WTC11 (cell line): ENCODE data around the gene IL34. TPM values are rescaled to one million over a fixed set of nuclear protein-coding genes. Genes with fewer than 3 reads are reported as not detected.
A peak's percentile ranks its signal among the peaks of the same experiment; 100 is the strongest.

Experiments used
- ATAC-seq: fragments of 200-7000 bp; cut with Tn5 transposase; 2 replicates; pipeline ENCODE4 v1.10.0; 2021; ENCODE audit warnings: mild to moderate bottlenecking, moderate library complexity
- CTCF ChIA-PET: fragments of 300-600 bp; sonication (Branson Sonifier 250); formaldehyde crosslinking; loops from one replicate; lab custom pipeline; 2021; ENCODE audit warnings: antibody characterized with exemption; lab: Charles Lee
- POLR2A ChIA-PET: fragments of 350-600 bp; sonication (Branson Sonifier 250); formaldehyde crosslinking; loops from one replicate; lab custom pipeline; 2021; ENCODE audit warnings: antibody characterized with exemption; lab: Charles Lee
- DNase-seq: peaks from one replicate; pipeline ENCODE4 v3.0.0; 2021; ENCODE audit warnings: low spot score
- H3K27ac Mint-ChIP-seq: 2 replicates; pipeline ENCODE4 v1.8.0; 2021; ENCODE audit warnings: mixed read lengths
- H3K27me3 Mint-ChIP-seq: 2 replicates; pipeline ENCODE4 v1.8.0; 2021; ENCODE audit warnings: low read depth, mild to moderate bottlenecking, moderate library complexity, mixed read lengths
- H3K36me3 Mint-ChIP-seq: 2 replicates; pipeline ENCODE4 v1.8.0; 2021; ENCODE audit warnings: mixed read lengths
- H3K4me1 Mint-ChIP-seq: 2 replicates; pipeline ENCODE4 v1.8.0; 2022; ENCODE audit warnings: mixed read lengths
- H3K4me3 Mint-ChIP-seq: 2 replicates; pipeline ENCODE4 v1.8.0; 2021; ENCODE audit warnings: mild to moderate bottlenecking, moderate library complexity, mixed read lengths
- H3K9me3 Mint-ChIP-seq: 2 replicates; pipeline ENCODE4 v1.8.0; 2021; ENCODE audit warnings: mixed read lengths
- ATF1 ChIP-seq: sonication (generic); formaldehyde crosslinking; IDR thresholded peaks from 2 replicates; pipeline ENCODE4 v1.8.1; 2023; ENCODE audit warnings: mild to moderate bottlenecking, moderate library complexity, missing genetic modification reagents
- CBFB ChIP-seq: sonication (generic); formaldehyde crosslinking; IDR thresholded peaks from 2 replicates; pipeline ENCODE4 v1.8.1; 2022; ENCODE audit warnings: mild to moderate bottlenecking, low read depth, missing genetic modification reagents
- CREB1 ChIP-seq: sonication (generic); formaldehyde crosslinking; IDR thresholded peaks from 2 replicates; pipeline ENCODE4 v1.8.0; 2023; ENCODE audit warnings: mild to moderate bottlenecking, missing genetic modification reagents
- EMX1 ChIP-seq: fragments of 250-450 bp; sonication (Bioruptor Pico); IDR thresholded peaks from 2 replicates; pipeline ENCODE4 v1.8.0; 2021; ENCODE audit warnings: mild to moderate bottlenecking
- ESRRA ChIP-seq: sonication (generic); formaldehyde crosslinking; IDR thresholded peaks from 2 replicates; pipeline ENCODE4 v1.8.1; 2022; ENCODE audit warnings: mild to moderate bottlenecking, missing genetic modification reagents, borderline replicate concordance
- ETV6 ChIP-seq: sonication (generic); formaldehyde crosslinking; IDR thresholded peaks from 2 replicates; pipeline ENCODE4 v1.8.1; 2022; ENCODE audit warnings: mild to moderate bottlenecking, missing genetic modification reagents
- FOXJ3 ChIP-seq: sonication (generic); formaldehyde crosslinking; IDR thresholded peaks from 2 replicates; pipeline ENCODE4 v1.9.0; 2021; ENCODE audit warnings: missing genetic modification reagents, mild to moderate bottlenecking, borderline replicate concordance
- FOXK1 ChIP-seq: sonication (generic); formaldehyde crosslinking; IDR thresholded peaks from 2 replicates; pipeline ENCODE4 v1.8.0; 2022; ENCODE audit warnings: mild to moderate bottlenecking, moderate library complexity, missing genetic modification reagents
- FOXP1 ChIP-seq: sonication (generic); formaldehyde crosslinking; IDR thresholded peaks from 2 replicates; pipeline ENCODE4 v1.8.0; 2022; ENCODE audit warnings: missing genetic modification reagents, mild to moderate bottlenecking, moderate library complexity, borderline replicate concordance
- HMGA2 ChIP-seq: fragments of 250-450 bp; sonication (Bioruptor Pico); IDR thresholded peaks from 2 replicates; pipeline ENCODE4 v1.4.0; 2021; ENCODE audit warnings: mild to moderate bottlenecking, moderate library complexity
- JAZF1 ChIP-seq: fragments of 250-450 bp; sonication (Bioruptor Pico); IDR thresholded peaks from 2 replicates; pipeline ENCODE4 v1.9.0; 2021; ENCODE audit warnings: moderate library complexity, mild to moderate bottlenecking, inconsistent platforms
- MXD4 ChIP-seq: fragments of 250-450 bp; sonication (Bioruptor Pico); IDR thresholded peaks from 2 replicates; pipeline ENCODE4 v1.8.0; 2021; ENCODE audit warnings: mild to moderate bottlenecking, moderate library complexity, borderline replicate concordance
- NR2C2 ChIP-seq: sonication (generic); formaldehyde crosslinking; IDR thresholded peaks from 2 replicates; pipeline ENCODE4 v1.8.0; 2022; ENCODE audit warnings: mild to moderate bottlenecking, missing genetic modification reagents
- PRRX2 ChIP-seq: fragments of 250-450 bp; sonication (Bioruptor Pico); IDR thresholded peaks from 2 replicates; pipeline ENCODE4 v1.8.0; 2021; ENCODE audit warnings: mild to moderate bottlenecking
- RELA ChIP-seq: sonication (generic); formaldehyde crosslinking; IDR thresholded peaks from 2 replicates; pipeline ENCODE4 v1.8.1; 2022; ENCODE audit warnings: missing genetic modification reagents, mild to moderate bottlenecking, borderline replicate concordance
- SMAD4 ChIP-seq: sonication (generic); formaldehyde crosslinking; IDR thresholded peaks from 2 replicates; pipeline ENCODE4 v1.8.0; 2022; ENCODE audit warnings: mild to moderate bottlenecking, missing genetic modification reagents
- TCF7 ChIP-seq: sonication (generic); formaldehyde crosslinking; IDR thresholded peaks from 2 replicates; pipeline ENCODE4 v1.8.0; 2022; ENCODE audit warnings: mild to moderate bottlenecking, low read depth, missing genetic modification reagents, moderate library complexity
- TEAD1 ChIP-seq: sonication (generic); formaldehyde crosslinking; IDR thresholded peaks from 2 replicates; pipeline ENCODE4 v1.8.0; 2022; ENCODE audit warnings: mild to moderate bottlenecking, missing genetic modification reagents
- ZNF121 ChIP-seq: sonication (generic); formaldehyde crosslinking; IDR thresholded peaks from 2 replicates; pipeline ENCODE4 v1.8.0; 2023; ENCODE audit warnings: missing genetic modification reagents
- ZNF232 ChIP-seq: sonication (generic); formaldehyde crosslinking; IDR thresholded peaks from 2 replicates; pipeline ENCODE4 v1.8.0; 2022; ENCODE audit warnings: mild to moderate bottlenecking, missing genetic modification reagents
- ZNF263 ChIP-seq: sonication (generic); formaldehyde crosslinking; IDR thresholded peaks from 2 replicates; pipeline ENCODE4 v1.8.1; 2022; ENCODE audit warnings: low read depth, mild to moderate bottlenecking, moderate library complexity, missing genetic modification reagents
- ZNF671 ChIP-seq: fragments of 250-450 bp; sonication (Bioruptor Pico); IDR thresholded peaks from 2 replicates; pipeline ENCODE4 v1.8.0; 2021; ENCODE audit warnings: mild to moderate bottlenecking
- total RNA-seq: library from RNA; stranded (reverse); gene quantifications from 3 replicates; pipeline ENCODE4 v1.2.3, GENCODE V29; 2021
- TF ChIP-seq, protein P1 (sequence below): fragments of 250-450 bp; sonication (Bioruptor Pico); IDR thresholded peaks from 2 replicates; pipeline ENCODE4 v1.9.0; 2021; ENCODE audit warnings: mild to moderate bottlenecking
- TF ChIP-seq, protein P2 (sequence below): sonication (generic); formaldehyde crosslinking; IDR thresholded peaks from 2 replicates; pipeline ENCODE4 v1.8.1; 2022; ENCODE audit warnings: mild to moderate bottlenecking, missing genetic modification reagents, moderate library complexity, borderline replicate concordance
- TF ChIP-seq, protein P3 (sequence below): fragments of 250-450 bp; sonication (Bioruptor Pico); conservative IDR thresholded peaks from 2 replicates; pipeline ENCODE4 v1.9.0; 2021; ENCODE audit warnings: mild to moderate bottlenecking
- TF ChIP-seq, protein P4 (sequence below): sonication (generic); formaldehyde crosslinking; IDR thresholded peaks from 2 replicates; pipeline ENCODE4 v1.8.0; 2022; ENCODE audit warnings: mild to moderate bottlenecking, missing genetic modification reagents
- TF ChIP-seq, protein P5 (sequence below): sonication (generic); formaldehyde crosslinking; IDR thresholded peaks from 2 replicates; pipeline ENCODE4 v1.8.1; 2022; ENCODE audit warnings: low read depth, missing genetic modification reagents, borderline replicate concordance
- TF ChIP-seq, protein P6 (sequence below): sonication (generic); formaldehyde crosslinking; conservative IDR thresholded peaks from 2 replicates; pipeline ENCODE4 v1.8.1; 2022; ENCODE audit warnings: mild to moderate bottlenecking, missing genetic modification reagents
- TF ChIP-seq, protein P7 (sequence below): sonication (generic); formaldehyde crosslinking; IDR thresholded peaks from 2 replicates; pipeline ENCODE4 v1.8.0; 2022; ENCODE audit warnings: mild to moderate bottlenecking, missing genetic modification reagents
- TF ChIP-seq, protein P8 (sequence below): fragments of 250-450 bp; sonication (Bioruptor Pico); IDR thresholded peaks from 2 replicates; pipeline ENCODE4 v1.8.0; 2021; ENCODE audit warnings: mild to moderate bottlenecking

Gene IL34
- total RNA-seq, 1 experiment from 2014 or later: 8.8 TPM

DNA sequence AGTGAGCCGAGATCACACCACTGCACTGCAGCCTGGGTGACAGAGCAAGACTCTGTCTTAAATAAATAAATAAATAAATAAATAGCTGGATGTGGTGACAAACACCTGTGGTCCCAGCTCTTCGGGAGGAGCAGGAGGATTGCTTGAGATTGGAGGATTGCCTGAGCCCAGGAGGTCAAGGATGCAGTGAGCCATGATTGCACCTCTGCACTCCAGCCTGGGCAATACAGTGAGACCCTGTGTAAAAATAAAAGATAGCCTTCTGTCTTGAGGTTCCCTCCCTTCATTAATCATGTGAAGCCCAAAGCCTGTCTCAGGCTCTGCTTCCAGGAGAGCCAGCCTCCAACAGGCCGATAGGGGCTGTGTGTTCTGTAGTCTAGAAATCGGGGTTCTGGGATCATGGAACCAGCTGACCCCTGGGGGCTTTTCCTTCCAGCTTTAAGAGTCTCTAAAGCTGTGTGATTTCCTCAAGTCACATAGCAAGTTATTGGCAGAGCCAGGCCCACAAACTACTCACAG lies 34.5 kb upstream of the IL34 start:
- Mint-ChIP-seq H3K27me3 (peaks cover 12% of the 10 kb centered on the region), H3K4me1 (peaks cover 34% of the 10 kb centered on the region), H3K4me3 (no peak overlapping the region), H3K9me3 (no peaks in the 10 kb centered on the region), H3K27ac (no peak overlapping the region), H3K36me3 (peaks cover 32% of the 10 kb centered on the region)
- ChIA-PET CTCF (interaction anchor here (0.9 to 3.7 kb wide), 9 partner anchors 23 to 242 kb away, joined by 3 to 22 read pairs (median 4); no protein-coding TSS in a partner anchor), POLR2A (interaction anchor here (1.0 kb wide), 1 partner anchor 23 kb away, joined by 3 read pairs; no protein-coding TSS in a partner anchor)
- no peak for DNase-seq
- no peak for ATAC-seq
- TF ChIP-seq ESRRA (CRISPR knock-in tag): no peak
- no peak for TF ChIP-seq CBFB (CRISPR knock-in tag)
- TF ChIP-seq, protein P1, sequence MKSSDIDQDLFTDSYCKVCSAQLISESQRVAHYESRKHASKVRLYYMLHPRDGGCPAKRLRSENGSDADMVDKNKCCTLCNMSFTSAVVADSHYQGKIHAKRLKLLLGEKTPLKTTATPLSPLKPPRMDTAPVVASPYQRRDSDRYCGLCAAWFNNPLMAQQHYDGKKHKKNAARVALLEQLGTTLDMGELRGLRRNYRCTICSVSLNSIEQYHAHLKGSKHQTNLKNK (CRISPR knock-in tag): peak; percentile 71; the same call in 1 of the 2 replicates
- TF ChIP-seq NR2C2 (CRISPR knock-in tag): no peak
- no peak for TF ChIP-seq FOXJ3 (CRISPR knock-in tag)
- no peak for TF ChIP-seq RELA (CRISPR knock-in tag)
- no peak for TF ChIP-seq FOXK1 (CRISPR knock-in tag)
- no peak for TF ChIP-seq SMAD4
- TF ChIP-seq, protein P2, sequence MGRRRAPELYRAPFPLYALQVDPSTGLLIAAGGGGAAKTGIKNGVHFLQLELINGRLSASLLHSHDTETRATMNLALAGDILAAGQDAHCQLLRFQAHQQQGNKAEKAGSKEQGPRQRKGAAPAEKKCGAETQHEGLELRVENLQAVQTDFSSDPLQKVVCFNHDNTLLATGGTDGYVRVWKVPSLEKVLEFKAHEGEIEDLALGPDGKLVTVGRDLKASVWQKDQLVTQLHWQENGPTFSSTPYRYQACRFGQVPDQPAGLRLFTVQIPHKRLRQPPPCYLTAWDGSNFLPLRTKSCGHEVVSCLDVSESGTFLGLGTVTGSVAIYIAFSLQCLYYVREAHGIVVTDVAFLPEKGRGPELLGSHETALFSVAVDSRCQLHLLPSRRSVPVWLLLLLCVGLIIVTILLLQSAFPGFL (CRISPR knock-in tag): no peak
- TF ChIP-seq ZNF263 (CRISPR knock-in tag): no peak
- no peak for TF ChIP-seq ZNF671 (CRISPR knock-in tag)
- TF ChIP-seq ZNF232: no peak
- TF ChIP-seq, protein P3, sequence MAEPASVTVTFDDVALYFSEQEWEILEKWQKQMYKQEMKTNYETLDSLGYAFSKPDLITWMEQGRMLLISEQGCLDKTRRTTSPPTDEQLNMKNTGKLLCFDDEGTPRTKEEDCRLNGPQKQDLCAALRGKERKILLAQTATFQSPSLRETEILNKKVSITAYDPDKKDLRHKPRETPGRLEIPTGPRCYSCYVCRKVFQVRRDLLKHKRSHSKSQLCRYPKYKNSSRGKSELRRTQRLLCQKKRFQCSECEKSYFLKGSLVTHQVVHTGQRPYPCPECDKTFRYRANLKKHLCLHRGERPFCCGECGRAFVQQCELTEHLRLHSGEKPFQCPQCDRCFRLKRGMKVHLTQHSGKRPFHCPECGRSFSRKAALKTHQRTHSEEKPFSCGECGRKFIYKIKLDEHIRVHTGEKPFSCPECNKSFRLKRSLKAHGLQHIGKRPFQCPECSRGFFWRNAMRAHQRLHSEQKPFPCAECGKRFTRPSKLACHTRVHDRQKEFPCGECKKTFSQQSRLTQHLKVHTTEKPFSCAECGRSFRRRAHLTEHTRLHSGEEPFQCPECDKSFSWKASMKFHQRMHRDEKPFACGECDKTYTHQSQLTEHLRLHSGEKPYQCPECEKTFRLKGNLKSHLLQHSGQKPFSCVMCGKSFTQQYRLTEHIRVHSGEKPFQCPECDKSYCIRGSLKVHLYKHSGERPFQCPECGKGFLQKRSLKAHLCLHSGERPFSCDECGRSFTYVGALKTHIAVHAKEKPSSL (CRISPR knock-in tag): peak; percentile 74; the same call in 1 of the 2 replicates
- TF ChIP-seq, protein P4, sequence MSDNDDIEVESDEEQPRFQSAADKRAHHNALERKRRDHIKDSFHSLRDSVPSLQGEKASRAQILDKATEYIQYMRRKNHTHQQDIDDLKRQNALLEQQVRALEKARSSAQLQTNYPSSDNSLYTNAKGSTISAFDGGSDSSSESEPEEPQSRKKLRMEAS (CRISPR knock-in tag): no peak
- TF ChIP-seq ETV6 (CRISPR knock-in tag): no peak
- no peak for TF ChIP-seq HMGA2 (CRISPR knock-in tag)
- TF ChIP-seq ATF1 (CRISPR knock-in tag): no peak
- TF ChIP-seq EMX1 (CRISPR knock-in tag): peak; percentile 68; the same call in 1 of the 2 replicates
- TF ChIP-seq FOXP1: no peak
- TF ChIP-seq CREB1 (CRISPR knock-in tag): no peak
- TF ChIP-seq TCF7: no peak
- TF ChIP-seq PRRX2 (CRISPR knock-in tag): no peak
- TF ChIP-seq, protein P5, sequence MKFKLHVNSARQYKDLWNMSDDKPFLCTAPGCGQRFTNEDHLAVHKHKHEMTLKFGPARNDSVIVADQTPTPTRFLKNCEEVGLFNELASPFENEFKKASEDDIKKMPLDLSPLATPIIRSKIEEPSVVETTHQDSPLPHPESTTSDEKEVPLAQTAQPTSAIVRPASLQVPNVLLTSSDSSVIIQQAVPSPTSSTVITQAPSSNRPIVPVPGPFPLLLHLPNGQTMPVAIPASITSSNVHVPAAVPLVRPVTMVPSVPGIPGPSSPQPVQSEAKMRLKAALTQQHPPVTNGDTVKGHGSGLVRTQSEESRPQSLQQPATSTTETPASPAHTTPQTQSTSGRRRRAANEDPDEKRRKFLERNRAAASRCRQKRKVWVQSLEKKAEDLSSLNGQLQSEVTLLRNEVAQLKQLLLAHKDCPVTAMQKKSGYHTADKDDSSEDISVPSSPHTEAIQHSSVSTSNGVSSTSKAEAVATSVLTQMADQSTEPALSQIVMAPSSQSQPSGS (CRISPR knock-in tag): no peak
- TF ChIP-seq JAZF1 (CRISPR knock-in tag): no peak
- peak; percentile 98 for TF ChIP-seq ZNF121 (CRISPR knock-in tag)
- no peak for TF ChIP-seq TEAD1
- TF ChIP-seq, protein P6, sequence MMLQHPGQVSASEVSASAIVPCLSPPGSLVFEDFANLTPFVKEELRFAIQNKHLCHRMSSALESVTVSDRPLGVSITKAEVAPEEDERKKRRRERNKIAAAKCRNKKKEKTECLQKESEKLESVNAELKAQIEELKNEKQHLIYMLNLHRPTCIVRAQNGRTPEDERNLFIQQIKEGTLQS (CRISPR knock-in tag): no peak
- TF ChIP-seq, protein P7, sequence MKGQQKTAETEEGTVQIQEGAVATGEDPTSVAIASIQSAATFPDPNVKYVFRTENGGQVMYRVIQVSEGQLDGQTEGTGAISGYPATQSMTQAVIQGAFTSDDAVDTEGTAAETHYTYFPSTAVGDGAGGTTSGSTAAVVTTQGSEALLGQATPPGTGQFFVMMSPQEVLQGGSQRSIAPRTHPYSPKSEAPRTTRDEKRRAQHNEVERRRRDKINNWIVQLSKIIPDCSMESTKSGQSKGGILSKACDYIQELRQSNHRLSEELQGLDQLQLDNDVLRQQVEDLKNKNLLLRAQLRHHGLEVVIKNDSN (CRISPR knock-in tag): no peak
- TF ChIP-seq, protein P8, sequence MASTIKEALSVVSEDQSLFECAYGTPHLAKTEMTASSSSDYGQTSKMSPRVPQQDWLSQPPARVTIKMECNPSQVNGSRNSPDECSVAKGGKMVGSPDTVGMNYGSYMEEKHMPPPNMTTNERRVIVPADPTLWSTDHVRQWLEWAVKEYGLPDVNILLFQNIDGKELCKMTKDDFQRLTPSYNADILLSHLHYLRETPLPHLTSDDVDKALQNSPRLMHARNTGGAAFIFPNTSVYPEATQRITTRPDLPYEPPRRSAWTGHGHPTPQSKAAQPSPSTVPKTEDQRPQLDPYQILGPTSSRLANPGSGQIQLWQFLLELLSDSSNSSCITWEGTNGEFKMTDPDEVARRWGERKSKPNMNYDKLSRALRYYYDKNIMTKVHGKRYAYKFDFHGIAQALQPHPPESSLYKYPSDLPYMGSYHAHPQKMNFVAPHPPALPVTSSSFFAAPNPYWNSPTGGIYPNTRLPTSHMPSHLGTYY (CRISPR knock-in tag): no peak
- TF ChIP-seq MXD4 (CRISPR knock-in tag): no peak
